Erythroblast (primary cell): Measurements from ENCODE around the gene CARD14.
"Not testable (repeated sequence)": the region's sequence is repeated elsewhere in the genome, so short reads cannot be mapped to it uniquely, and the experiment has no call there.

ENCODE experiments used
- DNase-seq, 2 experiments: peaks; one replicate each; lab custom pipeline; 2025; lab: John Stamatoyannopoulos, UW
- GATA1 ChIP-seq: IDR thresholded peaks from 2 replicates; pipeline ENCODE4 v1.6.1; 2011; ENCODE audit warnings: low read depth, mild to moderate bottlenecking, control low read depth, low read length, moderate library complexity
- POLR2A ChIP-seq: IDR thresholded peaks from 2 replicates; pipeline ENCODE4 v1.6.1; 2011; ENCODE audit warnings: mild to moderate bottlenecking, low read length

Gene CARD14

GRCh38 chr17:80245566-80246265 lies 75.9 kb downstream of the CARD14 start:
- TF ChIP-seq GATA1 (no peak), POLR2A (no peak)

GRCh38 chr17:80246266-80246681 lies 76.4 kb downstream of the CARD14 start:
- TF ChIP-seq POLR2A (no peak), GATA1 (no peak)
- DNase-seq, result no peak

More at GRCh38 chr17:80245566-80246265, 75.9 kb downstream of the CARD14 start:
- no peak for DNase-seq

DNA sequence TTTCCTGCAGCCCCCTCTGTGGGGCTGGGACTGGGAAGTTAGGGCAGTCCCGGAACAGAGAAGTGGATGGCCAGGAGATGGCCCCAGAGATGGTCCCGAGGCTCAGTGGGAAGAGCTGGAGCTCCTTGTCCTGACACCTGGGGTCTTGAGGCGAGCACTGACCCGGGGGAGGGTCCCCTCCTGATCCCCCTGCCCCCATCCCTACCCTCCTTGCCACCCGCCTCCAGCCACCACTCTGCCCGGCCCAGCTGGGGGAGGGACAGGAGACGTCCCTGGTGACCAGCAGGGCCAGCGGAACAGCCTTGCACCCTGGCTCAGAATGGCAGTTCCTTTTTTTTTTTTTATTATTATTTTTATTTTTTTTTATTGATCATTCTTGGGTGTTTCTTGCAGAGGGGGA lies 76.9 kb downstream of the CARD14 start:
- no peak for TF ChIP-seq GATA1
- TF ChIP-seq POLR2A, result no peak
- no peak for DNase-seq

- no peak for TF ChIP-seq GATA1
- no peak for TF ChIP-seq POLR2A
- no peak for DNase-seq
These were observed 77.7 kb downstream of the CARD14 start for GRCh38 chr17:80247561-80247960.

- DNase-seq, result no peak
- no peak for TF ChIP-seq GATA1
- no peak for TF ChIP-seq POLR2A
These were observed 78.4 kb downstream of the CARD14 start for GRCh38 chr17:80248001-80248893.

GRCh38 chr17:80248894-80249710 lies 79.3 kb downstream of the CARD14 start:
- peak in 1 of 2 experiments; percentile 19 for DNase-seq
- TF ChIP-seq GATA1, result no peak
- no peak for TF ChIP-seq POLR2A

- TF ChIP-seq GATA1, result no peak
- no peak for TF ChIP-seq POLR2A
These were observed 82.1 kb downstream of the CARD14 start for GRCh38 chr17:80251966-80252365.

GRCh38 chr17:80252871-80253270 lies 83.0 kb downstream of the CARD14 start:
- TF ChIP-seq GATA1 (no peak), POLR2A (no peak)
- peak; percentile 45 to 66 for DNase-seq

More at GRCh38 chr17:80251966-80252365, 82.1 kb downstream of the CARD14 start:
- no peak for DNase-seq

DNA sequence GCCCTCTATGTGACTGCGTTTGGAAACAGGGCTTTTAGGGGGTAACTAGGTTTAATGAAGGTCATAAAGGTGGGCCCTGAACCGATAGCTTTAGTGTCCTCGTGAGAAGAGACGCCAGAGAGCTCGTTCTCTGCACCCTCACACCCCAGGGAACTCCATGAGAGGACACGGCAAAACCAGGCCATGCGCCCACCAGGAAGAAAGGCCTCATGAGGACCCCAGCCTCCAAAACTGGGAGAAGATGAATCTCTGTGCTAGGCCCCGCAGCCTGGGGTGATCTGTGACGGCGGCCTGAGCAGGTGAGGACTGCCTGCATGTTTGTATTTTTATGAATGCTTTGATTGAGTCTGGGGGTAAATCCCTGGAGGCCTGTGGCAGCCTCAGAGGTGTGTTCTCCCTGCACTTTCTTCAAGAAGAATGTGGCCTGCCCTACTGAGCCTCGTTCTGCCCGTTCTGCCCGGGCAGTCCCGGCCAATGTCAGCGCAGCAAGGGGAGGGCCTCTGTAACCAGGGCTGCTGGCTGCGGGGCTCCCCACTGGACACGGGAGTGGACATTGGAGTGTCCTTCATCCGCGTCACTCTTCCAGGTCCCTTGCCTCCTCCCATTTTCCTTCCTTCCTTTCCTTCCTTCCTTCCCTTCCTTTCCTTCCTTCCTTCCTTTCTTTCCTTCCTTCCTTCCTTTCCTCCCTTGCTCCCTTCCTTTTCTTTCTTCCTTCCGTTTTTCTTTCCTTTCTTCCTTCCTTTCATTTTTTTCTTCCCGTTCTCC lies 84.0 kb downstream of the CARD14 start:
- DNase-seq, result peak in 1 of 2 experiments; percentile 17
- TF ChIP-seq POLR2A (no peak), GATA1 (no peak)

- TF ChIP-seq POLR2A, result peak; percentile 72
- peak; percentile 62 for TF ChIP-seq GATA1
- peak; percentile 91 to 93 for DNase-seq
These were observed 84.8 kb downstream of the CARD14 start for GRCh38 chr17:80254396-80255251.

GRCh38 chr17:80256034-80256350 lies 86.2 kb downstream of the CARD14 start:
- TF ChIP-seq POLR2A (no peak), GATA1 (no peak)
- no peak for DNase-seq

DNA sequence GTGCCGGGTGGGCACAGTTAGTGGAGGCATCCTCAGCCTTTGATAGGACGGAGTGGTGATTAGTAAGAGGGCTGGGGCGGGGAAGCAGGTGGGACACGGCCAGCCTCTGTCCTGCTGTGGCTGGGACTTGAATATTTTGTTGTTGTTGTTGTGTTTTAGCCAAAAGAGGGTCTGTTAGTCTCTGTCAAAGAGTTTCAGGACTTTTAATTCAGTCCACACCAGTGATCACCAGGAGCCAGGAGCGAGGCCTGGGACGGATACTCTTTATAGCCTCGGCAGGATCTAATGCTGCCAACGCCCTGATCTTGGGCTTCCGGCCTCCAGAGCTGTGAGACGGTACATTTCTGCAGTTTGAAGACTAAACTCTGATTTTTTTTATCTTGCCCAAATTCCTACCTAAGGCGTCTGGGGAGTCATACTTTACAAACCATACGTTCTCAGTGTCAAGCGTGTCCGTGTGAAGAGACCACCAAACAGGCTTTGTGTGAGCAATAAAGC lies 87.9 kb downstream of the CARD14 start:
- no peak for DNase-seq
- TF ChIP-seq GATA1, result no peak
- no peak for TF ChIP-seq POLR2A

- not testable (repeated sequence) for DNase-seq
These were observed 88.5 kb downstream of the CARD14 start for GRCh38 chr17:80258296-80258695.
